Peyer's patch (tissue), 4 donors: Measurements from ENCODE around the gene ANKRD13C. TPM values are rescaled to one million over a fixed set of nuclear protein-coding genes. Genes with fewer than 3 reads are reported as not detected.

Experiments used
- DNase-seq, 3 donors: peaks; one replicate each; pipeline ENCODE4 v3.0.0-alpha.2; 2017 to 2019
- H3K27ac ChIP-seq, 4 donors: fragments of 200-600 bp; sonication (generic); one replicate each; pipeline ENCODE4 v1.5.1; 2016 to 2019
- H3K27me3 ChIP-seq, 2 donors: fragments of 200-600 bp; sonication (generic); one replicate each; pipeline ENCODE4 v1.5.1; 2019
- H3K36me3 ChIP-seq, 3 donors: fragments of 200-600 bp; sonication (generic); one replicate each; pipeline ENCODE4 v1.5.1; 2016 to 2019
- H3K4me1 ChIP-seq, 4 donors: fragments of 200-600 bp; sonication (generic); one replicate each; pipeline ENCODE4 v1.5.1; 2016 to 2019
- H3K4me3 ChIP-seq, 4 donors: fragments of 200-600 bp; sonication (generic); 1 replicate in 3 of 4; 2 replicates in 1 of 4; pipeline ENCODE4 v1.5.1; 2016 to 2019; ENCODE audit warnings: mild to moderate bottlenecking in 1 of 4
- H3K9me3 ChIP-seq, 4 donors: fragments of 200-600 bp; sonication (generic); one replicate each; pipeline ENCODE4 v1.5.1; 2016 to 2019; ENCODE audit warnings: mild to moderate bottlenecking in 1 of 4
- POLR2A ChIP-seq, 2 donors: fragments of 450-650 bp; IDR thresholded peaks; one replicate each; pipeline ENCODE4 v1.5.1; 2017; ENCODE audit warnings: antibody characterized with exemption in 2 of 2, mild to moderate bottlenecking in 2 of 2, moderate library complexity in 2 of 2
- total RNA-seq, 4 donors: library from RNA; depleted of rRNA; stranded (reverse); fragments of >200 nt; gene quantifications; one replicate each; pipeline ENCODE4 v1.1.0, GENCODE V29; 2016
- TF ChIP-seq, protein P1 (sequence below), 6 experiments: fragments of 450-650 bp in 4 of 6; fragments of 200-600 bp in 2 of 6; sonication (generic) in 1 of 6; IDR thresholded peaks; one replicate each; pipeline ENCODE4 v1.5.1; 2017 to 2019; ENCODE audit warnings: antibody characterized with exemption in 6 of 6, mild to moderate bottlenecking in 3 of 6, moderate library complexity in 1 of 6

The ANKRD13C gene
- total RNA-seq, result 10 to 100 TPM; 21.2 to 52.0 (median 23.9) TPM

- Histone ChIP-seq H3K27ac (peak within 1 kb of the TSS; percentile 88 to 92 (median 90)), H3K36me3 (no peaks in the 10 kb centered on the region), H3K9me3 (no peaks in the 10 kb centered on the region), H3K27me3 (no peaks in the 10 kb centered on the region), H3K4me1 (peaks cover 0 to 12% (median 0%) of the 10 kb centered on the region in 4 donors), H3K4me3 (peak within 1 kb of the TSS; percentile 79 to 95 (median 90))
- TF ChIP-seq, protein P1, sequence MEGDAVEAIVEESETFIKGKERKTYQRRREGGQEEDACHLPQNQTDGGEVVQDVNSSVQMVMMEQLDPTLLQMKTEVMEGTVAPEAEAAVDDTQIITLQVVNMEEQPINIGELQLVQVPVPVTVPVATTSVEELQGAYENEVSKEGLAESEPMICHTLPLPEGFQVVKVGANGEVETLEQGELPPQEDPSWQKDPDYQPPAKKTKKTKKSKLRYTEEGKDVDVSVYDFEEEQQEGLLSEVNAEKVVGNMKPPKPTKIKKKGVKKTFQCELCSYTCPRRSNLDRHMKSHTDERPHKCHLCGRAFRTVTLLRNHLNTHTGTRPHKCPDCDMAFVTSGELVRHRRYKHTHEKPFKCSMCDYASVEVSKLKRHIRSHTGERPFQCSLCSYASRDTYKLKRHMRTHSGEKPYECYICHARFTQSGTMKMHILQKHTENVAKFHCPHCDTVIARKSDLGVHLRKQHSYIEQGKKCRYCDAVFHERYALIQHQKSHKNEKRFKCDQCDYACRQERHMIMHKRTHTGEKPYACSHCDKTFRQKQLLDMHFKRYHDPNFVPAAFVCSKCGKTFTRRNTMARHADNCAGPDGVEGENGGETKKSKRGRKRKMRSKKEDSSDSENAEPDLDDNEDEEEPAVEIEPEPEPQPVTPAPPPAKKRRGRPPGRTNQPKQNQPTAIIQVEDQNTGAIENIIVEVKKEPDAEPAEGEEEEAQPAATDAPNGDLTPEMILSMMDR (IDR thresholded peaks at IDR 0.05), result peak in 2 of 6 experiments; percentile 4 to 17
- peak in 1 of 2 donors; percentile 77 for TF ChIP-seq POLR2A (IDR thresholded peaks at IDR 0.05)
- peak; percentile 91 to 97 (median 92) for DNase-seq
Observed at GRCh38 chr1:70354332-70355110, at the start of gene ANKRD13C. Gene ANKRD13C (minus strand): TSS chr1:70354722. CDS start chr1:70354408, 314 bp downstream.

GRCh38 chr1:70403759-70404158, 49.2 kb upstream of the ANKRD13C start:
- Histone ChIP-seq H3K27me3 (no peaks in the 10 kb centered on the region), H3K4me1 (no peaks in the 10 kb centered on the region), H3K27ac (no peak overlapping the region), H3K36me3 (no peaks in the 10 kb centered on the region), H3K4me3 (no peak overlapping the region), H3K9me3 (no peaks in the 10 kb centered on the region)
- TF ChIP-seq, protein P1 (IDR thresholded peaks at IDR 0.05), result no peak
- TF ChIP-seq POLR2A (IDR thresholded peaks at IDR 0.05), result no peak
- DNase-seq, result no peak

DNA sequence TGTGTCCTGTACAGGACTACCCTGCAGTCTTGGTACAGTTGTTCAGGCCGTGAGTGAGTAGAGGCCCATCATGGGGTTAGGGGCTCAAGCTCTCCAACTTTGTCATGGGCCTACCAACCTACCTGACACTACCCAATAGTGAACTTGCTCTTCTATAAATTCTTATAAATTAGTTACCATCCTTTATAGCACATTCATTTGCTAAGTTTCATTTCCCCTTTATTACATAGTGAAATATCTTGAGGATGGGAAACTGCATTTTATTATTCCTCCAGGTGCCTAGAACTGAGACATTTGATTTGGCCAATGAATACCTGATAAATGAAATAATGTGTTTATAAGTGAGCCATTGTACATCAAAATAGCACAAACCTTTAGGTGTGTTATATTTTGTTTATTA, 47.5 kb upstream of the ANKRD13C start:
- H3K9me3 ChIP-seq, result no peaks in the 10 kb centered on the region
- no peaks in the 10 kb centered on the region for H3K27me3 ChIP-seq
- no peak overlapping the region for H3K4me3 ChIP-seq
- no peak overlapping the region for H3K27ac ChIP-seq
- H3K4me1 ChIP-seq, result no peaks in the 10 kb centered on the region
- no peak for DNase-seq
- no peaks in the 10 kb centered on the region for H3K36me3 ChIP-seq
- TF ChIP-seq, protein P1 (IDR thresholded peaks at IDR 0.05), result no peak
- no peak for TF ChIP-seq POLR2A (IDR thresholded peaks at IDR 0.05)

- H3K4me1 ChIP-seq, result no peaks in the 10 kb centered on the region
- no peaks in the 10 kb centered on the region for H3K27me3 ChIP-seq
- H3K9me3 ChIP-seq, result no peaks in the 10 kb centered on the region
- no peak for DNase-seq
- no peak overlapping the region for H3K27ac ChIP-seq
- H3K36me3 ChIP-seq, result no peaks in the 10 kb centered on the region
- H3K4me3 ChIP-seq, result no peak overlapping the region
- TF ChIP-seq, protein P1 (IDR thresholded peaks at IDR 0.05), result no peak
- no peak for TF ChIP-seq POLR2A (IDR thresholded peaks at IDR 0.05)
Observed at GRCh38 chr1:70400335-70400734, 45.8 kb upstream of the ANKRD13C start.

GRCh38 chr1:70397013-70397412, 42.5 kb upstream of the ANKRD13C start:
- Histone ChIP-seq H3K9me3 (no peaks in the 10 kb centered on the region), H3K4me3 (no peak overlapping the region), H3K4me1 (no peaks in the 10 kb centered on the region)

More at GRCh38 chr1:70397013-70397412, 42.5 kb upstream of the ANKRD13C start:
- TF ChIP-seq POLR2A (IDR thresholded peaks at IDR 0.05), result no peak
- TF ChIP-seq, protein P1 (IDR thresholded peaks at IDR 0.05), result no peak
- DNase-seq, result no peak
- H3K36me3 ChIP-seq, result no peaks in the 10 kb centered on the region
- no peaks in the 10 kb centered on the region for H3K27me3 ChIP-seq
- H3K27ac ChIP-seq, result no peak overlapping the region
